H9 (cell line): ENCODE measurements around the gene EIF2S2. TPM values are rescaled to one million over a fixed set of nuclear protein-coding genes. Genes with fewer than 3 reads are reported as not detected.

ENCODE experiments used
- DNase-seq: peaks from one replicate; pipeline ENCODE4 v3.0.0-alpha.2; 2017
- H2AFZ ChIP-seq: one replicate; pipeline ENCODE4 v1.6.1; 2013; ENCODE audit warnings: mild to moderate bottlenecking, low read length, control low read depth, moderate library complexity
- H2AK5ac ChIP-seq: 2 replicates; pipeline ENCODE4 v1.6.1; 2013; ENCODE audit warnings: low read length, control low read depth, mixed read lengths; ENCODE audit not compliant: insufficient read length
- H2BK120ac ChIP-seq: one replicate; pipeline ENCODE4 v1.6.1; 2013; ENCODE audit warnings: low read depth, mild to moderate bottlenecking, low read length, control low read depth, inconsistent platforms; ENCODE audit not compliant: poor library complexity, severe bottlenecking
- H2BK12ac ChIP-seq: 2 replicates; pipeline ENCODE4 v1.6.1; 2013; ENCODE audit warnings: low read length, control low read depth, mixed read lengths, low read depth; ENCODE audit not compliant: insufficient read length
- H2BK15ac ChIP-seq: 2 replicates; pipeline ENCODE4 v1.6.1; 2013; ENCODE audit warnings: low read depth, low read length, control low read depth
- H2BK20ac ChIP-seq: one replicate; pipeline ENCODE4 v1.6.1; 2013; ENCODE audit warnings: low read depth, mild to moderate bottlenecking, low read length, control low read depth, inconsistent platforms; ENCODE audit not compliant: poor library complexity, severe bottlenecking
- H2BK5ac ChIP-seq: 2 replicates; pipeline ENCODE4 v1.6.1; 2013; ENCODE audit warnings: low read length, control low read depth, mixed read lengths; ENCODE audit not compliant: insufficient read length
- H3K14ac ChIP-seq: 2 replicates; pipeline ENCODE4 v1.6.1; 2013; ENCODE audit warnings: low read length, control low read depth; ENCODE audit not compliant: insufficient read depth
- H3K18ac ChIP-seq: 2 replicates; pipeline ENCODE4 v1.6.1; 2013; ENCODE audit warnings: low read depth, mild to moderate bottlenecking, mixed read lengths, low read length, control low read depth; ENCODE audit not compliant: insufficient read length
- H3K23ac ChIP-seq: 2 replicates; pipeline ENCODE4 v1.6.1; 2013; ENCODE audit warnings: low read length, control low read depth, mixed read lengths, low read depth; ENCODE audit not compliant: insufficient read length
- H3K23me2 ChIP-seq: 2 replicates; pipeline ENCODE4 v1.6.1; 2013; ENCODE audit warnings: low read depth, mild to moderate bottlenecking, mixed read lengths, low read length, control low read depth; ENCODE audit not compliant: insufficient read length, poor library complexity, severe bottlenecking
- H3K27ac ChIP-seq: 2 replicates; pipeline ENCODE4 v1.5.1; 2013; ENCODE audit warnings: low read length, control low read depth, mixed read lengths, low read depth; ENCODE audit not compliant: insufficient read length
- H3K27me3 ChIP-seq: 2 replicates; pipeline ENCODE4 v1.6.1; 2013; ENCODE audit warnings: low read length, control low read depth, inconsistent platforms; ENCODE audit not compliant: insufficient read depth
- H3K4ac ChIP-seq: 2 replicates; pipeline ENCODE4 v1.6.1; 2013; ENCODE audit warnings: low read depth, mild to moderate bottlenecking, control low read depth, inconsistent platforms, low read length, moderate library complexity
- H3K4me1 ChIP-seq: 2 replicates; pipeline ENCODE4 v1.6.1; 2013; ENCODE audit warnings: low read length, control low read depth, inconsistent platforms; ENCODE audit not compliant: insufficient read depth
- H3K4me2 ChIP-seq: 2 replicates; pipeline ENCODE4 v1.6.1; 2013; ENCODE audit warnings: low read length, control low read depth, mixed read lengths; ENCODE audit not compliant: insufficient read length, insufficient read depth
- H3K56ac ChIP-seq: 2 replicates; pipeline ENCODE4 v1.6.1; 2013; ENCODE audit warnings: low read depth, mild to moderate bottlenecking, mixed read lengths, low read length, control low read depth; ENCODE audit not compliant: insufficient read length
- H3K79me1 ChIP-seq: 2 replicates; pipeline ENCODE4 v1.6.1; 2013; ENCODE audit warnings: low read depth, mild to moderate bottlenecking, moderate library complexity, low read length, control low read depth, inconsistent platforms; ENCODE audit not compliant: insufficient read depth, poor library complexity, severe bottlenecking
- H3K79me2 ChIP-seq: 2 replicates; pipeline ENCODE4 v1.6.1; 2013; ENCODE audit warnings: low read length, control low read depth, inconsistent platforms; ENCODE audit not compliant: insufficient read depth
- H3K9ac ChIP-seq: 2 replicates; pipeline ENCODE4 v1.6.1; 2013; ENCODE audit warnings: low read length, control low read depth, mixed read lengths; ENCODE audit not compliant: insufficient read length; ENCODE audit errors: extremely low read depth
- H3K9me3 ChIP-seq: one replicate; pipeline ENCODE4 v1.6.1; 2013; ENCODE audit warnings: low read depth, low read length, inconsistent platforms; ENCODE audit not compliant: control insufficient read depth
- H3T11ph ChIP-seq: one replicate; pipeline ENCODE4 v1.6.1; 2013; ENCODE audit warnings: mild to moderate bottlenecking, low read length, control low read depth, inconsistent platforms
- H4K20me1 ChIP-seq: one replicate; pipeline ENCODE4 v1.6.1; 2013; ENCODE audit not compliant: control insufficient read depth, insufficient read length, insufficient read depth
- H4K5ac ChIP-seq: 2 replicates; pipeline ENCODE4 v1.6.1; 2013; ENCODE audit warnings: low read depth, mild to moderate bottlenecking, mixed read lengths, low read length, control low read depth; ENCODE audit not compliant: insufficient read length
- H4K8ac ChIP-seq: replicated peaks from 2 replicates; pipeline ENCODE4 v1.6.1; 2013; ENCODE audit warnings: low read length, control low read depth, mixed read lengths, low read depth; ENCODE audit not compliant: insufficient read length
- H4K91ac ChIP-seq: 2 replicates; pipeline ENCODE4 v1.6.1; 2013; ENCODE audit warnings: low read depth, mild to moderate bottlenecking, moderate library complexity, mixed read lengths, low read length, control low read depth; ENCODE audit not compliant: insufficient read length
- H3K27ac Mint-ChIP-seq, 3 experiments: 2 replicates in 2 of 3; 3 replicates in 1 of 3; pipeline ENCODE4 v1.8.0; 2020 to 2021; ENCODE audit warnings: mixed read lengths in 3 of 3, mild to moderate bottlenecking in 1 of 3, moderate library complexity in 1 of 3
- H3K27me3 Mint-ChIP-seq: 2 replicates; pipeline ENCODE4 v1.8.0; 2021; ENCODE audit warnings: low read depth, mild to moderate bottlenecking, moderate library complexity, mixed read lengths
- H3K36me3 Mint-ChIP-seq, 3 experiments: 2 replicates in 2 of 3; 3 replicates in 1 of 3; pipeline ENCODE4 v1.8.0; 2020 to 2021; ENCODE audit warnings: low read depth in 3 of 3, mixed read lengths in 3 of 3; ENCODE audit not compliant: insufficient read depth in 1 of 3
- H3K4me1 Mint-ChIP-seq, 2 experiments: 2 replicates each; pipeline ENCODE4 v1.8.0; 2020; ENCODE audit warnings: mixed read lengths in 2 of 2
- H3K4me3 Mint-ChIP-seq, 2 experiments: 2 replicates in 1 of 2; 3 replicates in 1 of 2; pipeline ENCODE4 v1.8.0; 2020 to 2021; ENCODE audit warnings: mild to moderate bottlenecking in 2 of 2, mixed read lengths in 2 of 2, moderate library complexity in 1 of 2
- H3K9me3 Mint-ChIP-seq, 2 experiments: 2 replicates in 1 of 2; 3 replicates in 1 of 2; pipeline ENCODE4 v1.8.0; 2020; ENCODE audit warnings: mild to moderate bottlenecking in 2 of 2, mixed read lengths in 2 of 2, moderate library complexity in 1 of 2
- CTCF ChIP-seq: fragments of 200-600 bp; sonication (generic); conservative IDR thresholded peaks from 3 replicates; pipeline ENCODE4 v1.8.0; 2021; ENCODE audit warnings: antibody characterized with exemption, mild to moderate bottlenecking
- total RNA-seq: library from RNA; stranded (reverse); gene quantifications from 2 replicates; pipeline ENCODE4 v1.2.1, GENCODE V29; 2021

Gene EIF2S2
- total RNA-seq, 1 experiment from 2014 or later = 188 TPM

GRCh38 chr20:34043025-34043424 is 69.0 kb downstream of the EIF2S2 start:
- H3K4me1 ChIP-seq = peaks cover 11% of the 10 kb centered on the region
- H4K20me1 ChIP-seq = no peaks in the 10 kb centered on the region
- H3K27ac Mint-ChIP-seq = no peak overlapping the region
- H3K4ac ChIP-seq = no peak overlapping the region
- H3K18ac ChIP-seq = no peak overlapping the region
- no peaks in the 10 kb centered on the region for H3K23me2 ChIP-seq
- H4K5ac ChIP-seq = no peak overlapping the region
- H3T11ph ChIP-seq = no peak overlapping the region
- no peak for TF ChIP-seq CTCF
- H3K27me3 ChIP-seq = no peaks in the 10 kb centered on the region
- no peak overlapping the region for H2BK12ac ChIP-seq
- no peak overlapping the region for H3K4me3 Mint-ChIP-seq
- no peak overlapping the region for H3K56ac ChIP-seq
- no peak overlapping the region for H3K4me2 ChIP-seq
- H2BK120ac ChIP-seq = no peak overlapping the region
- DNase-seq = no peak
- no peak overlapping the region for H4K8ac ChIP-seq
- no peak overlapping the region for H3K9ac ChIP-seq
- H3K27me3 Mint-ChIP-seq = no peaks in the 10 kb centered on the region
- H3K79me2 ChIP-seq = peaks cover 2% of the 10 kb centered on the region; the same call in 1 of the 2 replicates
- no peaks in the 10 kb centered on the region for H3K9me3 Mint-ChIP-seq
- peaks cover 4% of the 10 kb centered on the region for H3K79me1 ChIP-seq
- H2BK20ac ChIP-seq = no peak overlapping the region
- H3K9me3 ChIP-seq = no peaks in the 10 kb centered on the region
- H3K14ac ChIP-seq = no peak overlapping the region
- H3K27ac ChIP-seq = no peak overlapping the region
- H3K36me3 Mint-ChIP-seq = peaks cover 0 to 2% (median 0%) of the 10 kb centered on the region in 3 experiments; a peak in 5 of 7 replicates
- H3K4me1 Mint-ChIP-seq = peaks cover 34% of the 10 kb centered on the region in 2 experiments
- H2BK15ac ChIP-seq = no peak overlapping the region
- H2AK5ac ChIP-seq = no peak overlapping the region
- H2AFZ ChIP-seq = no peak overlapping the region
- no peak overlapping the region for H2BK5ac ChIP-seq
- H3K23ac ChIP-seq = no peak overlapping the region
- H4K91ac ChIP-seq = no peak overlapping the region
